Mucosa of descending colon (tissue), 3 donors: ENCODE results near the gene GALR2. TPM values are rescaled to one million over a fixed set of nuclear protein-coding genes. Genes with fewer than 3 reads are reported as not detected.

Experiments used
- ATAC-seq: fragments of 200-7000 bp; cut with Tn5 transposase; one replicate; pipeline ENCODE4 v1.9.1; 2020; ENCODE audit warnings: mild to moderate bottlenecking, moderate library complexity
- DNase-seq, 3 donors: peaks; one replicate each; pipeline ENCODE4 v3.0.0-alpha.2; 2020
- H3K36me3 ChIP-seq: fragments of 200-600 bp; one replicate; pipeline ENCODE4 v1.8.0; 2021; ENCODE audit warnings: low read depth, mild to moderate bottlenecking
- H3K4me1 ChIP-seq: fragments of 200-600 bp; one replicate; pipeline ENCODE4 v1.8.0; 2021; ENCODE audit warnings: low read depth, mild to moderate bottlenecking
- H3K4me3 ChIP-seq: fragments of 200-600 bp; one replicate; pipeline ENCODE4 v1.8.0; 2021; ENCODE audit warnings: mild to moderate bottlenecking
- H3K9me3 ChIP-seq: fragments of 200-600 bp; one replicate; pipeline ENCODE4 v1.8.0; 2021; ENCODE audit warnings: mild to moderate bottlenecking
- CTCF ChIP-seq: fragments of 200-600 bp; IDR thresholded peaks from one replicate; pipeline ENCODE4 v1.8.0; 2022; ENCODE audit warnings: antibody characterized with exemption, mild to moderate bottlenecking
- intact Hi-C, 2 donors: fragments of 100-400 bp; cut with DNase I in 1 of 2; cut with micrococcal nuclease in 1 of 2; formaldehyde crosslinking; loops; one replicate each; pipeline versions ENCODE4 v1.11.0 to v1.11.1; 2022; cut with DNase I, micrococcal nuclease
- total RNA-seq, 3 donors: library from RNA; stranded (reverse); fragmentation: NEBNext Ultra II Directional in 2 of 3; extraction: Animal tissue kit (Norgen Biotek cat#: 25700) in 2 of 3; gene quantifications; one replicate each; pipeline versions ENCODE4 v1.2.1 to v1.2.4, GENCODE V29; 2021 to 2023
- donor health status: DM: no; HTN: no; CAD: no; lungs with moderate emphysema.
- donor health status: DM: no; HTN: no; CAD: no.
- donor health status: DM: no; HTN: yes; CAD: no.

GALR2 gene
- total RNA-seq, 3 donors from 2014 or later: 4.2 TPM; not detected in 2

- DNase-seq (no peak), ATAC-seq (no peak)
- no peak for TF ChIP-seq CTCF
- H3K9me3 ChIP-seq: no peaks in the 10 kb centered on the region
- no peaks in the 10 kb centered on the region for H3K4me1 ChIP-seq
- intact Hi-C loops: no loop called here
- H3K4me3 ChIP-seq: no peak overlapping the region
- H3K36me3 ChIP-seq: no peaks in the 10 kb centered on the region
These were observed 12.9 kb downstream of the GALR2 start for GRCh38 chr17:76087531-76087930.

GRCh38 chr17:76088041-76088867 lies 13.7 kb downstream of the GALR2 start:
- ATAC-seq: no peak
- Histone ChIP-seq H3K4me1 (no peaks in the 10 kb centered on the region), H3K9me3 (no peaks in the 10 kb centered on the region), H3K4me3 (no peak overlapping the region), H3K36me3 (no peaks in the 10 kb centered on the region)
- no peak for TF ChIP-seq CTCF
- intact Hi-C loops: no loop called here
- DNase-seq: peak in 1 of 3 donors; percentile 25

- DNase-seq (peak in 1 of 3 donors; percentile 53), ATAC-seq (no peak)
- Histone ChIP-seq H3K36me3 (peaks cover 8% of the 10 kb centered on the region), H3K4me1 (no peaks in the 10 kb centered on the region), H3K4me3 (no peak overlapping the region), H3K9me3 (no peaks in the 10 kb centered on the region)
- intact Hi-C loops: no loop called here
- no peak for TF ChIP-seq CTCF
These were observed 14.4 kb downstream of the GALR2 start for GRCh38 chr17:76088868-76089576.

GRCh38 chr17:76089680-76090516 lies 15.3 kb downstream of the GALR2 start:
- DNase-seq (peak in 1 of 3 donors; percentile 35), ATAC-seq (no peak)
- intact Hi-C loops: no loop called here
- Histone ChIP-seq H3K4me1 (no peaks in the 10 kb centered on the region), H3K4me3 (no peak overlapping the region), H3K9me3 (no peaks in the 10 kb centered on the region), H3K36me3 (peaks cover 11% of the 10 kb centered on the region)
- TF ChIP-seq CTCF: no peak

- intact Hi-C loops: no loop called here
- Histone ChIP-seq H3K4me3 (no peak overlapping the region), H3K4me1 (no peaks in the 10 kb centered on the region), H3K9me3 (no peaks in the 10 kb centered on the region), H3K36me3 (peaks cover 11% of the 10 kb centered on the region)
- ATAC-seq (no peak), DNase-seq (peak in 1 of 3 donors; percentile 26)
- no peak for TF ChIP-seq CTCF
These were observed 16.0 kb downstream of the GALR2 start for GRCh38 chr17:76090517-76091129.
